Endodermal cell (in vitro differentiated cells): ENCODE results near the gene TEX51. TPM values are rescaled to one million over a fixed set of nuclear protein-coding genes. Genes with fewer than 3 reads are reported as not detected.

Source experiments
- DNase-seq: peaks from one replicate; pipeline ENCODE4 v3.0.0-alpha.2; 2017
- H3K27ac ChIP-seq: 2 replicates; pipeline ENCODE4 v1.5.1; 2013; ENCODE audit warnings: mild to moderate bottlenecking, low read depth, low read length, moderate library complexity
- H3K27me3 ChIP-seq: 2 replicates; pipeline ENCODE4 v1.6.1; 2013; ENCODE audit warnings: mild to moderate bottlenecking, low read length, moderate library complexity; ENCODE audit not compliant: insufficient read depth, control insufficient read depth, poor library complexity, severe bottlenecking
- H3K36me3 ChIP-seq: 2 replicates; pipeline ENCODE4 v1.7.0; 2013; ENCODE audit warnings: mild to moderate bottlenecking, low read length, moderate library complexity; ENCODE audit not compliant: control insufficient read depth, insufficient read depth
- H3K4me1 ChIP-seq: one replicate; pipeline ENCODE4 v1.7.0; 2013; ENCODE audit warnings: low read length; ENCODE audit not compliant: control insufficient read depth, insufficient read depth
- H3K4me3 ChIP-seq: 2 replicates; pipeline ENCODE4 v1.5.1; 2013; ENCODE audit warnings: mild to moderate bottlenecking, low read length, moderate library complexity
- H3K9ac ChIP-seq: 2 replicates; pipeline ENCODE4 v1.6.1; 2013; ENCODE audit warnings: mild to moderate bottlenecking, low read length, moderate library complexity; ENCODE audit not compliant: poor library complexity, severe bottlenecking; ENCODE audit errors: extremely low read depth
- H3K9me3 ChIP-seq: 2 replicates; pipeline ENCODE4 v1.6.1; 2013; ENCODE audit warnings: mild to moderate bottlenecking, low read length, moderate library complexity; ENCODE audit not compliant: control insufficient read depth
- H3K27ac Mint-ChIP-seq: 2 replicates; pipeline ENCODE4 v1.8.0; 2020; ENCODE audit warnings: mixed read lengths
- H3K27me3 Mint-ChIP-seq: 2 replicates; pipeline ENCODE4 v1.8.0; 2021; ENCODE audit warnings: mild to moderate bottlenecking, mixed read lengths; ENCODE audit not compliant: insufficient read depth
- H3K36me3 Mint-ChIP-seq: 2 replicates; pipeline ENCODE4 v1.8.0; 2020; ENCODE audit warnings: low read depth, mixed read lengths
- H3K4me1 Mint-ChIP-seq: 2 replicates; pipeline ENCODE4 v1.8.0; 2020; ENCODE audit warnings: mixed read lengths
- H3K4me3 Mint-ChIP-seq: 2 replicates; pipeline ENCODE4 v1.8.0; 2020; ENCODE audit warnings: mild to moderate bottlenecking, moderate library complexity, mixed read lengths
- H3K9me3 Mint-ChIP-seq: 2 replicates; pipeline ENCODE4 v1.8.0; 2020; ENCODE audit warnings: mild to moderate bottlenecking, mixed read lengths
- WGBS, 2 experiments: methylation state at CpG; one replicate each; pipeline versions ENCODE4 v1.1.5 to v1.1.7; 2013; ENCODE audit warnings: missing lambda C conversion rate in 2 of 2, mixed read lengths in 1 of 2; ENCODE audit not compliant: insufficient coverage in 1 of 2, insufficient read length in 1 of 2; 5-methylcytosine and 5-hydroxymethylcytosine counted together
- total RNA-seq, 2 donors: library from RNA; stranded (reverse); fragmentation: NEBNext Ultra II Directional in 1 of 2; extraction: Animal tissue kit (Norgen Biotek cat#: 25700) in 1 of 2; gene quantifications; 2 replicates in 1 of 2; 3 replicates in 1 of 2; pipeline ENCODE4 v1.2.1, GENCODE V29; 2021
- TF ChIP-seq, protein P1 (sequence below): fragments of 200-600 bp; sonication (generic); conservative IDR thresholded peaks from 2 replicates; pipeline ENCODE4 v1.5.0; 2021; ENCODE audit warnings: antibody characterized with exemption, mild to moderate bottlenecking

TEX51 gene
- total RNA-seq, 2 donors from 2014 or later, result not detected

DNA sequence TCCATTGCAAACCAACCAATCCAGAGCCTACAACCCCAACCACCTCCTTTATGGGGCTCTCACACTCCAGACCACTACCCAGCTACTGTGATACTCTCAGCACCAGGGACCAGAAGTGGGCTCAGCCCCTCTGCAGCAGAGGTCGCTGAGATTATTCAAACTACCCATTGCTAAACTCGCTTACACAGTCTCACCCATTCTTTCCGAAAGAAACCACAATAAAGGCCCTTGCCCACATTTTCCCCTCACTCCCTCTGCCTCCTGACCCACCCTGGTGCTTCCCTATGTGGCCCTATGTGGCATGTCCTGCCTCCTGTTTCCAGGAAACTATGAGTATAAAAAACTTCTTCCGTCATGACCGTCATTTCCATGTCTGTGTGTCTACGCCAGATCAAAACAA is 10.7 kb downstream of the TEX51 start:
- no peak overlapping the region for H3K27ac ChIP-seq
- peaks cover 4% of the 10 kb centered on the region for H3K9me3 ChIP-seq
- H3K36me3 Mint-ChIP-seq, result no peaks in the 10 kb centered on the region
- TF ChIP-seq, protein P1, sequence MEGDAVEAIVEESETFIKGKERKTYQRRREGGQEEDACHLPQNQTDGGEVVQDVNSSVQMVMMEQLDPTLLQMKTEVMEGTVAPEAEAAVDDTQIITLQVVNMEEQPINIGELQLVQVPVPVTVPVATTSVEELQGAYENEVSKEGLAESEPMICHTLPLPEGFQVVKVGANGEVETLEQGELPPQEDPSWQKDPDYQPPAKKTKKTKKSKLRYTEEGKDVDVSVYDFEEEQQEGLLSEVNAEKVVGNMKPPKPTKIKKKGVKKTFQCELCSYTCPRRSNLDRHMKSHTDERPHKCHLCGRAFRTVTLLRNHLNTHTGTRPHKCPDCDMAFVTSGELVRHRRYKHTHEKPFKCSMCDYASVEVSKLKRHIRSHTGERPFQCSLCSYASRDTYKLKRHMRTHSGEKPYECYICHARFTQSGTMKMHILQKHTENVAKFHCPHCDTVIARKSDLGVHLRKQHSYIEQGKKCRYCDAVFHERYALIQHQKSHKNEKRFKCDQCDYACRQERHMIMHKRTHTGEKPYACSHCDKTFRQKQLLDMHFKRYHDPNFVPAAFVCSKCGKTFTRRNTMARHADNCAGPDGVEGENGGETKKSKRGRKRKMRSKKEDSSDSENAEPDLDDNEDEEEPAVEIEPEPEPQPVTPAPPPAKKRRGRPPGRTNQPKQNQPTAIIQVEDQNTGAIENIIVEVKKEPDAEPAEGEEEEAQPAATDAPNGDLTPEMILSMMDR, result no peak
- no peak overlapping the region for H3K9ac ChIP-seq
- no peak overlapping the region for H3K27ac Mint-ChIP-seq
- H3K27me3 ChIP-seq, result no peaks in the 10 kb centered on the region
- no peak for DNase-seq
- no peaks in the 10 kb centered on the region for H3K36me3 ChIP-seq
- WGBS, 2 experiments, result 86 to 90% methylated on average over 6 of the region's 6 CpGs
- H3K4me3 Mint-ChIP-seq, result no peak overlapping the region
- H3K4me1 Mint-ChIP-seq, result peaks cover 13% of the 10 kb centered on the region
- peaks cover 4% of the 10 kb centered on the region for H3K9me3 Mint-ChIP-seq
- peaks cover 5% of the 10 kb centered on the region for H3K4me1 ChIP-seq
- H3K27me3 Mint-ChIP-seq, result peaks cover 9% of the 10 kb centered on the region
- H3K4me3 ChIP-seq, result no peak overlapping the region

DNA sequence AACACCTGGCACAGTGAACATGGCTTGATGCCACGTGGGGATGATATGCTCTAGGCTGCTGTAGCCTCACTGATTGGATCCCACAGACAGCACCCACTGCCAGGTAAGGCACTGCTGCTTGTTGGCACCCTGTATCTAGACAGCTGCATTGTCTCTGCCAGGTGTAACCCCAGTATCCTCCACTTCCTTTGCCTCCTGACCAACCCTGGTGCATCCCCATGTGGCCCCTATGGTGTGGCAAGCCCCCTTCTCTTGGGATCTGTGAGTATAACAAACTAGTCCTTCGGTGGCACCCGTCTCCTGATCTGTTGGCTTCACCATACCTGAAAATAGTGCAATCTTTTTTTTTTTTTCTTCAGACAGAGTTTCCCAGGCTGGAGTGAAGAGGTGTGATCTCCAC is 11.1 kb downstream of the TEX51 start:
- H3K36me3 Mint-ChIP-seq, result no peaks in the 10 kb centered on the region
- H3K4me3 Mint-ChIP-seq, result no peak overlapping the region
- no peaks in the 10 kb centered on the region for H3K36me3 ChIP-seq
- no peaks in the 10 kb centered on the region for H3K9me3 Mint-ChIP-seq
- H3K4me1 Mint-ChIP-seq, result peaks cover 13% of the 10 kb centered on the region
- TF ChIP-seq, protein P1, result no peak
- no peak overlapping the region for H3K4me3 ChIP-seq
- H3K27me3 Mint-ChIP-seq, result peaks cover 12% of the 10 kb centered on the region
- no peak overlapping the region for H3K27ac ChIP-seq
- no peaks in the 10 kb centered on the region for H3K9me3 ChIP-seq
- 94 to 97% methylated on average over 3 of the region's 3 CpGs for WGBS, 2 experiments
- H3K9ac ChIP-seq, result no peak overlapping the region
- H3K27me3 ChIP-seq, result no peaks in the 10 kb centered on the region
- H3K4me1 ChIP-seq, result peaks cover 5% of the 10 kb centered on the region
- DNase-seq, result no peak
- H3K27ac Mint-ChIP-seq, result no peak overlapping the region

GRCh38 chr2:126910637-126911036 is 11.9 kb downstream of the TEX51 start:
- no peaks in the 10 kb centered on the region for H3K9me3 Mint-ChIP-seq
- 88 to 92% methylated on average over 1 of the region's 1 CpG for WGBS, 2 experiments
- H3K4me3 Mint-ChIP-seq, result no peak overlapping the region
- H3K4me1 Mint-ChIP-seq, result peaks cover 13% of the 10 kb centered on the region
- H3K27me3 Mint-ChIP-seq, result peaks cover 18% of the 10 kb centered on the region
- H3K27ac Mint-ChIP-seq, result no peak overlapping the region
- no peaks in the 10 kb centered on the region for H3K36me3 Mint-ChIP-seq
- no peak overlapping the region for H3K9ac ChIP-seq
- TF ChIP-seq, protein P1, result no peak
- no peaks in the 10 kb centered on the region for H3K27me3 ChIP-seq
- no peak for DNase-seq
- H3K36me3 ChIP-seq, result no peaks in the 10 kb centered on the region
- no peak overlapping the region for H3K27ac ChIP-seq
- peaks cover 5% of the 10 kb centered on the region for H3K4me1 ChIP-seq
- H3K4me3 ChIP-seq, result no peak overlapping the region
- H3K9me3 ChIP-seq, result no peaks in the 10 kb centered on the region
